Upper lobe of left lung (tissue), 4 donors: ENCODE data around the gene LARP4B.

ENCODE experiments used
- CTCF ChIP-seq, 6 experiments: fragments of 450-650 bp in 4 of 6; fragments of 200-600 bp in 2 of 6; sonication (generic) in 2 of 6; IDR thresholded peaks; one replicate each; pipeline ENCODE4 v1.5.1; 2016 to 2019; ENCODE audit warnings: antibody characterized with exemption in 6 of 6
- EP300 ChIP-seq, 4 donors: sonication (generic); formaldehyde crosslinking; IDR thresholded peaks; one replicate each; pipeline ENCODE4 v1.5.1; 2017; ENCODE audit warnings: antibody characterized with exemption in 4 of 4, control low read depth in 2 of 4
- POLR2A ChIP-seq, 4 donors: fragments of 450-650 bp; IDR thresholded peaks; one replicate each; pipeline ENCODE4 v1.5.1; 2016 to 2017; ENCODE audit warnings: antibody characterized with exemption in 4 of 4, mild to moderate bottlenecking in 2 of 4
- POLR2AphosphoS5 ChIP-seq, 2 donors: sonication (generic); formaldehyde crosslinking; IDR thresholded peaks; one replicate each; pipeline ENCODE4 v1.5.1; 2017; ENCODE audit warnings: antibody characterized with exemption in 2 of 2

- TF ChIP-seq POLR2AphosphoS5 (IDR thresholded peaks at IDR 0.05) (no peak), CTCF (IDR thresholded peaks at IDR 0.05) (no peak), POLR2A (IDR thresholded peaks at IDR 0.05) (no peak), EP300 (IDR thresholded peaks at IDR 0.05) (no peak)
Observed at GRCh38 chr10:926075-926698, 5.3 kb downstream of the LARP4B start.
